ENCODE measurements around the gene TOGARAM1.

TOGARAM1 gene

GRCh38 chr14:44962334-44963043 is 499 bp downstream of the TOGARAM1 start:
- peak in 1 of 2 donors; percentile 2 for DNase-seq (ENCODE audit: low read depth in 2 of 2)

- DNase-seq (ENCODE audit: low read depth in 2 of 2), result no peak
Observed at GRCh38 chr14:44963044-44963528, 1.1 kb downstream of the TOGARAM1 start.

- DNase-seq (ENCODE audit: low read depth in 2 of 2), result no peak
Observed at GRCh38 chr14:44963775-44964380, 1.9 kb downstream of the TOGARAM1 start.

GRCh38 chr14:44966601-44967336 is 4.8 kb downstream of the TOGARAM1 start:
- no peak for DNase-seq (ENCODE audit: low read depth in 2 of 2)

GRCh38 chr14:44968714-44969113 is 6.7 kb downstream of the TOGARAM1 start:
- DNase-seq (ENCODE audit: low read depth in 2 of 2), result no peak

GRCh38 chr14:44970907-44971306 is 8.9 kb downstream of the TOGARAM1 start:
- DNase-seq (ENCODE audit: low read depth in 2 of 2), result no peak

- DNase-seq (ENCODE audit: low read depth in 2 of 2), result no peak
Observed at GRCh38 chr14:44971459-44971858, 9.5 kb downstream of the TOGARAM1 start.

GRCh38 chr14:44979273-44979672 is 17.3 kb downstream of the TOGARAM1 start:
- DNase-seq (ENCODE audit: low read depth in 2 of 2), result no peak

- no peak for DNase-seq (ENCODE audit: low read depth in 2 of 2)
Observed at GRCh38 chr14:44979740-44980356, 17.9 kb downstream of the TOGARAM1 start.

- DNase-seq (ENCODE audit: low read depth in 2 of 2), result no peak
Observed at GRCh38 chr14:44981198-44981597, 19.2 kb downstream of the TOGARAM1 start.

GRCh38 chr14:44982594-44982993 is 20.6 kb downstream of the TOGARAM1 start:
- DNase-seq (ENCODE audit: low read depth in 2 of 2), result no peak

- no peak for DNase-seq (ENCODE audit: low read depth in 2 of 2)
Observed at GRCh38 chr14:44988694-44989093, 26.7 kb downstream of the TOGARAM1 start.

- no peak for DNase-seq (ENCODE audit: low read depth in 2 of 2)
Observed at GRCh38 chr14:44989497-44990440, 27.8 kb downstream of the TOGARAM1 start.

- DNase-seq (ENCODE audit: low read depth in 2 of 2), result no peak
Observed at GRCh38 chr14:44990533-44990932, 28.5 kb downstream of the TOGARAM1 start.

GRCh38 chr14:44995196-44995595 is 33.2 kb downstream of the TOGARAM1 start:
- no peak for DNase-seq (ENCODE audit: low read depth in 2 of 2)

GRCh38 chr14:44995770-44996294 is 33.8 kb downstream of the TOGARAM1 start:
- DNase-seq (ENCODE audit: low read depth in 2 of 2), result no peak

GRCh38 chr14:45003924-45004323 is 41.9 kb downstream of the TOGARAM1 start:
- DNase-seq (ENCODE audit: low read depth in 2 of 2), result no peak

- DNase-seq (ENCODE audit: low read depth in 2 of 2), result no peak
Observed at GRCh38 chr14:45015133-45015532, 53.1 kb downstream of the TOGARAM1 start.

GRCh38 chr14:45028107-45028626 is 66.2 kb downstream of the TOGARAM1 start:
- DNase-seq (ENCODE audit: low read depth in 2 of 2), result no peak

GRCh38 chr14:45034730-45035129 is 72.7 kb downstream of the TOGARAM1 start:
- DNase-seq (ENCODE audit: low read depth in 2 of 2), result no peak

- no peak for DNase-seq (ENCODE audit: low read depth in 2 of 2)
Observed at GRCh38 chr14:45038256-45038655, 76.3 kb downstream of the TOGARAM1 start.
